Naive thymus-derived CD4-positive, alpha-beta T cell (primary cell): Measurements from ENCODE around the gene VSTM4. TPM values are rescaled to one million over a fixed set of nuclear protein-coding genes. Genes with fewer than 3 reads are reported as not detected.

Experiments
- ATAC-seq: fragments of 150-1000 bp; cut with Tn5 transposase; 2 replicates; pipeline ENCODE4 v1.10.0; 2021; ENCODE audit warnings: mild to moderate bottlenecking, moderate library complexity
- CTCF ChIA-PET: fragments of 350-600 bp; sonication (Branson Sonifier 250); formaldehyde crosslinking; loops from one replicate; lab custom pipeline; 2021; ENCODE audit warnings: antibody characterized with exemption; lab: Charles Lee
- POLR2A ChIA-PET: fragments of 350-600 bp; sonication (Branson Sonifier 250); formaldehyde crosslinking; loops from one replicate; lab custom pipeline; 2021; ENCODE audit warnings: antibody characterized with exemption, inconsistent platforms; lab: Charles Lee
- DNase-seq, 9 donors: peaks; one replicate each; pipeline versions ENCODE4 v3.0.0 to v3.0.0-alpha.2; 2020 to 2022; ENCODE audit warnings: mixed read lengths in 1 of 9
- H3K27ac ChIP-seq: one replicate; pipeline ENCODE4 v1.7.0; 2013; ENCODE audit warnings: mild to moderate bottlenecking, low read depth, low read length, moderate library complexity
- H3K27me3 ChIP-seq, 2 donors: one replicate each; pipeline ENCODE4 v1.7.0; 2013; ENCODE audit warnings: low read length in 2 of 2, mild to moderate bottlenecking in 2 of 2, moderate library complexity in 2 of 2; ENCODE audit not compliant: control insufficient read depth in 2 of 2, insufficient read depth in 2 of 2
- H3K36me3 ChIP-seq, 3 experiments: 1 replicate in 2 of 3; 2 replicates in 1 of 3; pipeline ENCODE4 v1.7.0; 2013; ENCODE audit warnings: low read length in 3 of 3, mild to moderate bottlenecking in 3 of 3, moderate library complexity in 1 of 3; ENCODE audit not compliant: insufficient read depth in 3 of 3, control insufficient read depth in 2 of 3
- H3K4me1 ChIP-seq, 2 donors: one replicate each; pipeline ENCODE4 v1.7.0; 2013; ENCODE audit warnings: low read length in 2 of 2, mild to moderate bottlenecking in 2 of 2, moderate library complexity in 1 of 2; ENCODE audit not compliant: control insufficient read depth in 2 of 2, insufficient read depth in 2 of 2
- H3K4me3 ChIP-seq: 2 replicates; pipeline ENCODE4 v1.7.0; 2013; ENCODE audit warnings: mild to moderate bottlenecking, low read length
- H3K9me3 ChIP-seq, 3 experiments: 1 replicate in 2 of 3; 2 replicates in 1 of 3; pipeline ENCODE4 v1.7.0; 2013; ENCODE audit warnings: low read length in 3 of 3; ENCODE audit not compliant: control insufficient read depth in 2 of 3
- H3K27ac Mint-ChIP-seq, 9 donors: one replicate each; pipeline ENCODE4 v1.8.0; 2020 to 2022; ENCODE audit warnings: mixed read lengths in 9 of 9, mild to moderate bottlenecking in 8 of 9, moderate library complexity in 5 of 9, inconsistent platforms in 2 of 9
- H3K27me3 Mint-ChIP-seq, 5 donors: one replicate each; pipeline ENCODE4 v1.8.0; 2021 to 2022; ENCODE audit warnings: mixed read lengths in 5 of 5, mild to moderate bottlenecking in 1 of 5
- H3K36me3 Mint-ChIP-seq, 5 donors: one replicate each; pipeline ENCODE4 v1.8.0; 2020 to 2022; ENCODE audit warnings: mixed read lengths in 5 of 5, mild to moderate bottlenecking in 3 of 5, inconsistent platforms in 1 of 5
- H3K4me1 Mint-ChIP-seq, 7 donors: one replicate each; pipeline ENCODE4 v1.8.0; 2020 to 2022; ENCODE audit warnings: mixed read lengths in 7 of 7, mild to moderate bottlenecking in 3 of 7, inconsistent platforms in 1 of 7
- H3K4me3 Mint-ChIP-seq, 10 donors: one replicate each; pipeline ENCODE4 v1.8.0; 2020 to 2022; ENCODE audit warnings: mild to moderate bottlenecking in 10 of 10, mixed read lengths in 10 of 10, moderate library complexity in 6 of 10, inconsistent platforms in 2 of 10
- H3K9me3 Mint-ChIP-seq, 11 donors: one replicate each; pipeline ENCODE4 v1.8.0; 2020 to 2022; ENCODE audit warnings: mixed read lengths in 11 of 11, mild to moderate bottlenecking in 4 of 11, inconsistent platforms in 1 of 11, moderate library complexity in 1 of 11
- intact Hi-C, 2 donors: fragments of 100-400 bp; cut with micrococcal nuclease; formaldehyde crosslinking; loops; one replicate each; pipeline ENCODE4 v1.15.1; 2023
- polyA plus RNA-seq, 2 donors: library from polyadenylated mRNA; unstranded; fragments of 300-500 nt; fragmentation: Illumina TruSeq; gene quantifications; one replicate each; pipeline ENCODE4 v1.2.3, GENCODE V29; 2021
- total RNA-seq, 6 experiments: library from RNA in 5 of 6; stranded (reverse) in 5 of 6; gene quantifications; 1 replicate in 5 of 6; 2 replicates in 1 of 6; pipeline ENCODE4 v1.2.3 and lab custom pipeline; 2021 to 2026

Gene VSTM4
- total and polyA plus RNA-seq, 7 experiments from 2014 or later, result 0.12 TPM; not detected in 6

DNA sequence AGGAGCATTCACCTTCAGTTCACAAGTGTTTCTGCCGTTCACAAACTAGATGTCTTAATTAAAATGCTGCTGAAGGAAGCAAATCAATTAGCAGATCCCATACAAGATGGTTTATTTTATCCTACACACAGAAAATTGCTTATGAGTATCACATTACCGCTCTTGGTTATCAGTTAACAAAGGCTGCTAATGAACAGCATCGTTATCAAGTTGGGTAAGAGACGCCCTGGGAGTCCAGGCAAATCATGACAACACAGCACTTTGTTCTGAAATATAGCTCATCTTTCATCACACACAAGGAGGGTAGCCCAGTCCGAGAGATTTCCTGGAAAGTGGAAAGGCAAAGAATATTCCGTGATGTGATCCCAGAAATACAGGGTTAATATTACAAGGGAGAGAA is 39.3 kb upstream of the VSTM4 start:
- ATAC-seq (no peak), DNase-seq (no peak)
- Mint-ChIP-seq H3K4me1 (peaks cover 0 to 25% (median 0%) of the 10 kb centered on the region in 7 donors), H3K36me3 (peaks cover 0 to 14% (median 0%) of the 10 kb centered on the region in 5 donors), H3K27me3 (peaks cover 0 to 23% (median 11%) of the 10 kb centered on the region in 5 donors), H3K9me3 (peaks cover 0 to 6% (median 0%) of the 10 kb centered on the region in 11 donors), H3K4me3 (no peak overlapping the region), H3K27ac (no peak overlapping the region)
- intact Hi-C loops, result no loop called here
- H3K36me3 ChIP-seq, result no peaks in the 10 kb centered on the region
- H3K27ac ChIP-seq, result no peak overlapping the region
- no peaks in the 10 kb centered on the region for H3K4me1 ChIP-seq
- CTCF ChIA-PET, result no interaction called here
- no peaks in the 10 kb centered on the region for H3K27me3 ChIP-seq
- H3K9me3 ChIP-seq, result no peaks in the 10 kb centered on the region
- POLR2A ChIA-PET, result no interaction called here
- H3K4me3 ChIP-seq, result no peak overlapping the region

DNA sequence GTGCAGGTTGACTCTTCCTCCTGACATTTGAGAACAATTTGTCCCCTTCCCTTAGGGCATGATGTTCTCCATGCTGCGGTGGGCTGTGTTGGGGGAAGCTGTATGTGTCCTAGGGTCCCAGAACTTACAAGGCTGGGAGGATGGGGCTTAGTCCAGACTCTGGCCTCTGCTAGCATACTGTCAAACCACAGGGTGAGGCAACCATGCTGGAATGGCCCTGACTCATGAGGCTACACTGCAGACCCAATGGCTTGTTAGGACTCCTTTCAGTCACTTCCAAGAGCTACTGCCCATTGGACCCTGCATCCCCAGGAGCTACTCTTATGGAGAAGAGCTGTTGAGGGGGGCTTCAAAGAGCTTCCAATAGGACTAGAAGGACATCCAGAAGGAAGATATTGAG is 38.6 kb upstream of the VSTM4 start:
- POLR2A ChIA-PET, result no interaction called here
- CTCF ChIA-PET, result no interaction called here

DNA sequence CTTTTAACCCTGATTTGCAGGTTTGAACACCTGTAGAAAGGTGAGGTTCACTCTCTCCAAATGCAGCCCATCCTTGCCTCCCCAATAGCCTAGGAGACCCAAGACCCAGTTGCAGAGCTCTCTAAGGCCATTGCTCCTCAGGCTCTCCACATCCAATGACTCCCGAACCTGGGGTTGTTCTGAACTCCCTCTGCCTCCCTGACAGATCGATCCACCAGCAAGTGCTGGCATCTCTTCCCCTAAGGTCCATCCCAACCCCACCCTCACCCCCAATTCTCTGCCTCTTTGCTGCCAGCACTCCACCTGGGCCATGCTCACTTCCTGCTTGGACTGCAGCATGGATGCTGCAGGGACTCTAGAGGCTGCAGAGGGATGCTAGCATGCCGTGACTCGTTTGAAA is 37.8 kb upstream of the VSTM4 start:
- Mint-ChIP-seq H3K36me3 (peaks cover 0 to 14% (median 4%) of the 10 kb centered on the region in 5 donors), H3K27ac (no peak overlapping the region), H3K4me1 (peaks cover 0 to 21% (median 0%) of the 10 kb centered on the region in 7 donors), H3K27me3 (peaks cover 0 to 23% (median 11%) of the 10 kb centered on the region in 5 donors), H3K4me3 (no peak overlapping the region), H3K9me3 (peaks cover 0 to 14% (median 5%) of the 10 kb centered on the region in 11 donors)
- H3K27me3 ChIP-seq, result no peaks in the 10 kb centered on the region
- H3K4me3 ChIP-seq, result no peak overlapping the region
- no peaks in the 10 kb centered on the region for H3K36me3 ChIP-seq
- no peaks in the 10 kb centered on the region for H3K4me1 ChIP-seq
- DNase-seq, result no peak
- intact Hi-C loops, result no loop called here
- no peaks in the 10 kb centered on the region for H3K9me3 ChIP-seq
- CTCF ChIA-PET, result no interaction called here
- POLR2A ChIA-PET, result no interaction called here
- H3K27ac ChIP-seq, result no peak overlapping the region
- ATAC-seq, result no peak

More for the DNA sequence above, 38.6 kb upstream of the VSTM4 start:
- Histone ChIP-seq H3K4me3 (no peak overlapping the region), H3K27ac (no peak overlapping the region), H3K27me3 (no peaks in the 10 kb centered on the region), H3K9me3 (no peaks in the 10 kb centered on the region), H3K36me3 (no peaks in the 10 kb centered on the region), H3K4me1 (no peaks in the 10 kb centered on the region)
- Mint-ChIP-seq H3K9me3 (peaks cover 0 to 8% (median 0%) of the 10 kb centered on the region in 11 donors), H3K4me1 (peaks cover 0 to 25% (median 0%) of the 10 kb centered on the region in 7 donors), H3K4me3 (no peak overlapping the region), H3K27me3 (peaks cover 0 to 23% (median 11%) of the 10 kb centered on the region in 5 donors), H3K27ac (no peak overlapping the region), H3K36me3 (peaks cover 0 to 14% (median 0%) of the 10 kb centered on the region in 5 donors)
- intact Hi-C loops, result no loop called here
- ATAC-seq (no peak), DNase-seq (no peak)

DNA sequence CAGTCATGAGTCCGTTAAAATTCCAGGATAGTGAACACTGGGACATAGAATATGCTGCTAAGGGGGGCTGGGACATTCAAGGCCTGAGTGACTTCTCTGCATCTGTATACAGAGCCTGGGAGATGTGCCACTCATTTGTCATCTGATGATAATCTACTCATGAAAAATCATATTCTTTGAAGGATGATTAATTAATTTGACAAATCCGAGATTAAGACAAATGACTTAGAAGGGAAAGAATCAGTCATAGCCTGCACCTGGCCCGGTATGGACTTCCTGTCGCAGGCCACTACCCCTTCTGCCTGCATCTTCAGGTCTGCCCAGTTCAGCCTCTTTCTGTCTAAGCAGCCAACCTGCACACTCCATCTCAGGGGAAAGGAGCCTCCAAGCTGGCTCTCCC is 37.3 kb upstream of the VSTM4 start:
- no peak overlapping the region for H3K4me3 Mint-ChIP-seq
- CTCF ChIA-PET, result no interaction called here

DNA sequence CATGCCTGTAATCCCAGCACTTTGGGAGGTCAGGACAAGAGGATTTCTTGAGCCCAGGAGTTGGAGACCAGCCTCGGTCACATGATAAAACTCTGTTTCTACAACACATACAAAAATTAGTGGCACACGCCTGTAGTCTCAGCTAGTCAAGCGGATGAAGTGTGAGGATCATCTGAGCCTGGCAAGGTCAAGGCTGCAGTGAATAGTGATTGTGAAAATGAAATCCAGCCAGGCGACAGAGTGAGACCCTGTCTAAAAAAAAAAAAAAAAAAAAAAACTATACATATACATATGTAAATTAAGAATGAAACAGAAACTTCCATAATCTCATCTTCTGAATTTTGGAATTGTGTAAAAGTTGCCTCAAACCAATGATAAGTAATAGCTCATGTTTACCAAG is 36.7 kb upstream of the VSTM4 start:
- peaks cover 0 to 25% (median 10%) of the 10 kb centered on the region in 11 donors for H3K9me3 Mint-ChIP-seq
- no peaks in the 10 kb centered on the region for H3K36me3 ChIP-seq
- H3K36me3 Mint-ChIP-seq, result peaks cover 0 to 11% (median 5%) of the 10 kb centered on the region in 5 donors
- no peaks in the 10 kb centered on the region for H3K9me3 ChIP-seq
- H3K4me3 Mint-ChIP-seq, result no peak overlapping the region
- intact Hi-C loops, result no loop called here
- ChIA-PET CTCF (no interaction called here), POLR2A (no interaction called here)
- H3K27me3 Mint-ChIP-seq, result peaks cover 3 to 16% (median 8%) of the 10 kb centered on the region in 5 donors
- no peaks in the 10 kb centered on the region for H3K27me3 ChIP-seq
- no peak overlapping the region for H3K4me3 ChIP-seq
- H3K27ac Mint-ChIP-seq, result no peak overlapping the region
- DNase-seq, result no peak
- ATAC-seq, result no peak
- peaks cover 0 to 13% (median 0%) of the 10 kb centered on the region in 7 donors for H3K4me1 Mint-ChIP-seq
- no peak overlapping the region for H3K27ac ChIP-seq
- no peaks in the 10 kb centered on the region for H3K4me1 ChIP-seq

More for the DNA sequence above, 37.3 kb upstream of the VSTM4 start:
- no peaks in the 10 kb centered on the region for H3K4me1 ChIP-seq
- H3K27ac ChIP-seq, result no peak overlapping the region
- H3K36me3 ChIP-seq, result no peaks in the 10 kb centered on the region
- no peaks in the 10 kb centered on the region for H3K9me3 ChIP-seq
- Mint-ChIP-seq H3K27ac (no peak overlapping the region), H3K36me3 (peaks cover 0 to 14% (median 5%) of the 10 kb centered on the region in 5 donors), H3K27me3 (peaks cover 0 to 22% (median 9%) of the 10 kb centered on the region in 5 donors), H3K4me1 (peaks cover 0 to 19% (median 0%) of the 10 kb centered on the region in 7 donors), H3K9me3 (peaks cover 0 to 18% (median 7%) of the 10 kb centered on the region in 11 donors)
- DNase-seq (no peak), ATAC-seq (no peak)
- intact Hi-C loops, result no loop called here
- POLR2A ChIA-PET, result no interaction called here
- H3K27me3 ChIP-seq, result no peaks in the 10 kb centered on the region
- no peak overlapping the region for H3K4me3 ChIP-seq

DNA sequence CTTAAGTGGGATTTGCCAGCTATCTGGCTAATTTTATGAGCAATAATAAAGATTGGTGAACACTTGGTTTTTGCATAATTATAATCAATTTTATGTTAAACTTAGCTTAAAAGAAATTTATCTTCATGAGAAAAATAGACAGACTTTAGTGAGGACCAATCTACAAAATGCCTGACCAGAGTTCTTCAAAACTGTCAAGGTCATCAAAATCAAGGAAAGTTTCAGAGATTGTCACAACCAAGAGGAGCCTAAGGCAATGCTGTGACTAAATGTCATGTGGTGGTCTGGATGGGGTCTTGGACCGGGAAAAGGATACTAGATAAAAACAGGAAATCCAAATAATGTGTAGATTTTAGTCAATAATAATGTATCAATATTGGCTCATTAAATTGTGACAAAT is 36.2 kb upstream of the VSTM4 start:
- no peak overlapping the region for H3K27ac Mint-ChIP-seq
- Histone ChIP-seq H3K4me3 (no peak overlapping the region), H3K27me3 (no peaks in the 10 kb centered on the region), H3K36me3 (no peaks in the 10 kb centered on the region), H3K27ac (no peak overlapping the region), H3K9me3 (no peaks in the 10 kb centered on the region), H3K4me1 (no peaks in the 10 kb centered on the region)
- intact Hi-C loops, result no loop called here
- peaks cover 0 to 9% (median 0%) of the 10 kb centered on the region in 7 donors for H3K4me1 Mint-ChIP-seq
- no peak for ATAC-seq
- H3K9me3 Mint-ChIP-seq, result peaks cover 0 to 25% (median 11%) of the 10 kb centered on the region in 11 donors
- peaks cover 4 to 10% (median 8%) of the 10 kb centered on the region in 5 donors for H3K27me3 Mint-ChIP-seq
- no peak for DNase-seq
- ChIA-PET POLR2A (no interaction called here), CTCF (no interaction called here)
- H3K4me3 Mint-ChIP-seq, result no peak overlapping the region
- H3K36me3 Mint-ChIP-seq, result peaks cover 0 to 9% (median 5%) of the 10 kb centered on the region in 5 donors

DNA sequence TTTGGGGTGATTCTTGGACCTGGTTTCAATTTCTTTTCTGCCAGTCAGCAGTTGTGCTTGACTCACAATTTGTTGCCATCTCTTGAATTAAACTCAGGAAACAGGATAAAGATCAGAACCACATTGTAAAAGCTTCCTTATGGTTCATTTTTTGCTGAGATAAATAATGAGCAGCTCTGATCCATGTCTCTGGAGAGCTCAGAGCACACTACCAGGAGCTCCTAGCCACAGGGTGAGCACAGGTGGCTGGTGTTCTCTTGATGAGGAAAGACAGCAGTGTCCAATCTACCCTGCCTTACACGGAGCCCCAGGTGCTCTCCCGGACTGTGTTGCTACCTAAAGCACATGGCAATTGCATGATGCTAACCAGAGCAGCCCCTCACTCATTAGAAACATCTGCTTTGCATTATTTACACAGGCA is 35.7 kb upstream of the VSTM4 start:
- Histone ChIP-seq H3K4me3 (no peak overlapping the region), H3K36me3 (no peaks in the 10 kb centered on the region), H3K9me3 (no peaks in the 10 kb centered on the region), H3K27ac (no peak overlapping the region), H3K27me3 (no peaks in the 10 kb centered on the region), H3K4me1 (no peaks in the 10 kb centered on the region)
- POLR2A ChIA-PET, result no interaction called here
- peaks cover 0 to 6% (median 0%) of the 10 kb centered on the region in 7 donors for H3K4me1 Mint-ChIP-seq
- H3K36me3 Mint-ChIP-seq, result peaks cover 0 to 6% (median 5%) of the 10 kb centered on the region in 5 donors
- H3K4me3 Mint-ChIP-seq, result no peak overlapping the region
- intact Hi-C loops, result no loop called here
- ATAC-seq (no peak), DNase-seq (no peak)
- H3K27me3 Mint-ChIP-seq, result peaks cover 7 to 9% (median 8%) of the 10 kb centered on the region in 5 donors
- CTCF ChIA-PET, result no interaction called here
- H3K9me3 Mint-ChIP-seq, result peaks cover 0 to 25% (median 11%) of the 10 kb centered on the region in 11 donors
- no peak overlapping the region for H3K27ac Mint-ChIP-seq
